Subcutaneous adipose tissue (tissue), 4 donors: ENCODE results near the gene CMYA5. TPM values are rescaled to one million over a fixed set of nuclear protein-coding genes. Genes with fewer than 3 reads are reported as not detected.

Experiments used
- CTCF ChIP-seq: fragments of 450-650 bp; IDR thresholded peaks from one replicate; pipeline ENCODE4 v1.5.1; 2016; ENCODE audit warnings: low read depth, mild to moderate bottlenecking, control low read depth, antibody characterized with exemption, moderate library complexity
- small RNA-seq: library from RNA; depleted of rRNA; stranded (forward); fragments of <200 nt; gene quantifications from one replicate; pipeline ENCODE3, GENCODE V24; 2016
- total RNA-seq, 4 donors: library from RNA; depleted of rRNA; stranded (reverse); fragments of >200 nt; gene quantifications; one replicate each; pipeline ENCODE4 v1.1.0, GENCODE V29; 2016

The CMYA5 gene
- total RNA-seq, 4 donors from 2014 or later: 3.4 to 10.5 (median 8.9) TPM

GRCh38 chr5:79847561-79847960 lies 157.9 kb downstream of the CMYA5 start:
- TF ChIP-seq CTCF: no peak

GRCh38 chr5:79849061-79849460 lies 159.4 kb downstream of the CMYA5 start:
- no peak for TF ChIP-seq CTCF

Small RNAs within 50 kb of the gene (small RNA-seq; reads per million reads assigned to genes)
- gene AC008496.1: not detected

Other genes with a start within 250 kb of the CMYA5 start
- 1 to 10 TPM; 1.5 to 7.2 (median 3.7) TPM for gene HOMER1, start 175.7 kb upstream of the CMYA5 start, total RNA-seq
- 100 to 1,000 TPM in 2 of 4 donors, 10 to 100 TPM in 2; 83.2 to 109 (median 102) TPM for gene TENT2, start 77.4 kb upstream of the CMYA5 start, total RNA-seq